Nephron progenitor cell (in vitro differentiated cells): ENCODE results near the gene ST7.

Source experiments
- DNase-seq: peaks from one replicate; pipeline ENCODE4 v3.0.0; 2021
- H3K27ac Mint-ChIP-seq: 2 replicates; pipeline ENCODE4 v1.8.0; 2021; ENCODE audit warnings: mild to moderate bottlenecking, moderate library complexity, mixed read lengths
- H3K27me3 Mint-ChIP-seq: 2 replicates; pipeline ENCODE4 v1.8.0; 2021; ENCODE audit warnings: mild to moderate bottlenecking, low read depth, mixed read lengths; ENCODE audit not compliant: poor library complexity
- H3K36me3 Mint-ChIP-seq: 2 replicates; pipeline ENCODE4 v1.8.0; 2021; ENCODE audit warnings: low read depth, mixed read lengths
- H3K4me1 Mint-ChIP-seq: 2 replicates; pipeline ENCODE4 v1.8.0; 2021; ENCODE audit warnings: mixed read lengths
- H3K4me3 Mint-ChIP-seq: 2 replicates; pipeline ENCODE4 v1.8.0; 2021; ENCODE audit warnings: mild to moderate bottlenecking, moderate library complexity, mixed read lengths
- H3K9me3 Mint-ChIP-seq: 2 replicates; pipeline ENCODE4 v1.8.0; 2021; ENCODE audit warnings: mild to moderate bottlenecking, moderate library complexity, mixed read lengths
- TF ChIP-seq, protein P1 (sequence below): fragments of 200-600 bp; sonication (generic); IDR thresholded peaks from 2 replicates; pipeline ENCODE4 v1.5.0; 2021; ENCODE audit warnings: antibody characterized with exemption

The ST7 gene

DNA sequence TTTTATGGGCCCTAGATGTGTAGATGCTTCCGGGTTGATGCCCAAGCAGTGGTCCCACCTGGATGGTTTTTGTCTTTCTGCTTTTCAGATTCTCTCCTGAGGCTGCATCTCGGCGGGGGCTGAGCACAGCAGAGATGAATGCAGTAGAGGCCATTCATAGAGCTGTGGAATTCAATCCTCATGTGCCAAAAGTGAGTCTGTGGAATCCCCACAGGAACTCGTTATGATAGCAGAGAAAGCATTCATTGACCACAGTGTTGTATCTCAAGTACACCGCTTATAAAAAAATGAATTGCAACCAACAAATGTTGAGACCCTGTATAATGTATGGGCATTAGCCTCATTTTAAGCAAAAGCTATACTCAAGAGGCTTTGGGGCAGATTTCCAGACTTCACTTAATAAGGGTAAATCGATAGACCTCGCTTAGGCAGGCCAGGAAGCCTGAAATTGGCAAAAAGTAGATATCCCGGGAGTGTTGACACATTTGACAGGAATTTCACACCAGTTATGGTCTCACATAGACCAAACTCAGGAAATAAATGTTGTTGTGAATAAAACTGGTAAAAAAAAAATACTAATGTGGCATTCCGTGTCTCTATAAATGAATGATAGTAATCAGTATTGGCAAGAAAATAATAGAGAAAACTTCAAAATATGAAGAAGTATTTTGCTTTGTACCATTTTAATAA is 237.6 kb downstream of the ST7 start:
- H3K27ac Mint-ChIP-seq, result no peak overlapping the region
- no peak for DNase-seq
- TF ChIP-seq, protein P1, sequence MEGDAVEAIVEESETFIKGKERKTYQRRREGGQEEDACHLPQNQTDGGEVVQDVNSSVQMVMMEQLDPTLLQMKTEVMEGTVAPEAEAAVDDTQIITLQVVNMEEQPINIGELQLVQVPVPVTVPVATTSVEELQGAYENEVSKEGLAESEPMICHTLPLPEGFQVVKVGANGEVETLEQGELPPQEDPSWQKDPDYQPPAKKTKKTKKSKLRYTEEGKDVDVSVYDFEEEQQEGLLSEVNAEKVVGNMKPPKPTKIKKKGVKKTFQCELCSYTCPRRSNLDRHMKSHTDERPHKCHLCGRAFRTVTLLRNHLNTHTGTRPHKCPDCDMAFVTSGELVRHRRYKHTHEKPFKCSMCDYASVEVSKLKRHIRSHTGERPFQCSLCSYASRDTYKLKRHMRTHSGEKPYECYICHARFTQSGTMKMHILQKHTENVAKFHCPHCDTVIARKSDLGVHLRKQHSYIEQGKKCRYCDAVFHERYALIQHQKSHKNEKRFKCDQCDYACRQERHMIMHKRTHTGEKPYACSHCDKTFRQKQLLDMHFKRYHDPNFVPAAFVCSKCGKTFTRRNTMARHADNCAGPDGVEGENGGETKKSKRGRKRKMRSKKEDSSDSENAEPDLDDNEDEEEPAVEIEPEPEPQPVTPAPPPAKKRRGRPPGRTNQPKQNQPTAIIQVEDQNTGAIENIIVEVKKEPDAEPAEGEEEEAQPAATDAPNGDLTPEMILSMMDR, result no peak
- H3K36me3 Mint-ChIP-seq, result no peaks in the 10 kb centered on the region
- H3K9me3 Mint-ChIP-seq, result no peaks in the 10 kb centered on the region
- no peaks in the 10 kb centered on the region for H3K4me1 Mint-ChIP-seq
- no peak overlapping the region for H3K4me3 Mint-ChIP-seq
- no peaks in the 10 kb centered on the region for H3K27me3 Mint-ChIP-seq

DNA sequence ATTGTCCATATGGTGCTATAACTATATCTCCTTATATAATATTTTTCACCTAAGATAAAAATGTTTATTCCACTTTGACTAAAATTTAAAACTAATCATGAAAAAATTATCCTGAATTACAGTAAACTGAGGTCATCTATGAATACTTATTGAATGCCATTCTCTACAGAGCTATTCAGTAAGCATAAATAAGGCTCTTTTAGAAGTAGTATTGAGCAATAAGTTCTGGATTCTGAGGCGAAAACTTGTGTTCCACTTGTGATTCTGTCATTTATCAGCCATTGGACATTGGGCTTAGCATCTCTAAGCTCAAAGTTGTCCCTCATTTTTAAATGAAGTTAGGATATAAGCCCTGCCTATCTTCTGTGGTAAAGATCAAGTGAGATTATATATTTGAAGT is 238.8 kb downstream of the ST7 start:
- no peak for DNase-seq
- Mint-ChIP-seq H3K4me1 (no peaks in the 10 kb centered on the region), H3K27ac (no peak overlapping the region), H3K9me3 (no peaks in the 10 kb centered on the region), H3K4me3 (no peak overlapping the region), H3K27me3 (no peaks in the 10 kb centered on the region), H3K36me3 (no peaks in the 10 kb centered on the region)
- TF ChIP-seq, protein P1, result no peak

DNA sequence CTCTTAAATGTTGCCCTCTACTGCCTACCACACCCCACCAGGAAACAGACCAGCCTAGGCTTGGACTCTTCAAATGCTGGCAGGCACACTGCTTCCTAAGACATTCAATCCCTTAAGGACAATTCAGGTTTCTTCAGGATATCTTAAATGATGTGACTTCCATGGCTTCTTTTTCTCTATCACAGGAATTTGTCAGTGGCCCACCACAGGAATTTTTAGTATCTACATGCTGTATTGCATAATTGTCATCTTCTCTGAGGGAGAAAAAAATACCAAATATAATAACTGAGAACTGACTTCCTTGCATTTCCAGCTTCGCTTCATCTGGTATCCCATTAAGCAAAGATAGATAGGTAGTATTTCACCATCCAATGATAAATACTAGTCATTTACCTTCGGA is 240.3 kb downstream of the ST7 start:
- H3K27me3 Mint-ChIP-seq, result no peaks in the 10 kb centered on the region
- H3K4me1 Mint-ChIP-seq, result no peaks in the 10 kb centered on the region
- H3K27ac Mint-ChIP-seq, result no peak overlapping the region
- no peaks in the 10 kb centered on the region for H3K9me3 Mint-ChIP-seq
- no peak overlapping the region for H3K4me3 Mint-ChIP-seq
- no peak for DNase-seq
- peaks cover 3% of the 10 kb centered on the region for H3K36me3 Mint-ChIP-seq
- TF ChIP-seq, protein P1, result no peak

DNA sequence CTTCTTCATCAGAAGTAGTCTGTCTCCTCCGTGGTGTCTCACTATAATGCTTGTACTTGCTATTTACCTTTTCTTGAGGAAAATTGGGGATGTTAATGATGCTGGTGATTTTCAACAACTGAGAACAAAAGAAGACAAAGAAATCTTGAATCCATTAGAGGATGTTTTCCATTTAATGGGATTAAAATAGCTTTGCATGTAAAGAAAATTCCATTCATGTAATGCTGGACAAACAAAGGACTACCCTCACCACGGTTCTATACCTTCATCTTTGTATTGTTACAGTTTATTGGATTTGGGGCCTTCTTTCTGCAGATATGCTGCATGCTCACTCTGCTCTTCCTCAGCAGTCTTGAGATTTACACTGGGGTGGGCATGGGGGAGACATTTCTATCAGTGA is 241.1 kb downstream of the ST7 start:
- Mint-ChIP-seq H3K4me1 (no peaks in the 10 kb centered on the region), H3K27me3 (no peaks in the 10 kb centered on the region), H3K27ac (peak overlapping the region; percentile 11), H3K4me3 (no peak overlapping the region), H3K9me3 (no peaks in the 10 kb centered on the region), H3K36me3 (peaks cover 4% of the 10 kb centered on the region)
- no peak for DNase-seq
- TF ChIP-seq, protein P1, result no peak

DNA sequence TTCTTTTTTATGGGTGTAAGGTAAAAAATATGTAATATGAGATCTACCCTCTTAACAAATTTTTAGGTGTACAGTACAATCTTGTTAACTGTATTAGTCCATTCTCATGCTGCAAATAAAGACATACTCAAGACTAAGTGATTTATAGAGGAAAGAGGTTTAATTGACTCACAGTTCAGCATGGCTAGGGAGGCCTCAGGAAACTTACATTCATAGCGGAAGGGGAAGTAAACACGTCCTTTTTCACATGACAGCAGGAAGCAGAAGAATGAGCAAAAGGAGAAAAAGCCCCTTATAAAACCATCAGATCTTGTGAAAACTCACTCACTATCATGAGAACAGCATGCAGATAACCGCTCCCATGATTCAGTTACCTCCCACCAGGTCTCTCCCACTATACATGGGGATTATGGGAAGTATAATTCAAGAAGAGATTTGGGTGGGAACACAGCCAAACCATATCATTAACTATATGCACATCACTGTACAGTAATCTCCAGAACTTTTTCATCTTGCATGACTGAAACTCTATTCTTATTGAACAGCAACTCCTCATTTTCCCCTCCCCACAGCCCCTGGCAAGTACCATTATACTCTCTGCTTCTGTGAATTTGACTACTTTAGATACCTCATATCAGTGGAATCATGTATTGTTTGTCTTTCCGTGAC is 242.2 kb downstream of the ST7 start:
- H3K27ac Mint-ChIP-seq, result no peak overlapping the region
- no peak for DNase-seq
- H3K36me3 Mint-ChIP-seq, result peaks cover 4% of the 10 kb centered on the region
- no peaks in the 10 kb centered on the region for H3K9me3 Mint-ChIP-seq
- no peaks in the 10 kb centered on the region for H3K4me1 Mint-ChIP-seq
- TF ChIP-seq, protein P1, result no peak
- H3K27me3 Mint-ChIP-seq, result no peaks in the 10 kb centered on the region
- no peak overlapping the region for H3K4me3 Mint-ChIP-seq

DNA sequence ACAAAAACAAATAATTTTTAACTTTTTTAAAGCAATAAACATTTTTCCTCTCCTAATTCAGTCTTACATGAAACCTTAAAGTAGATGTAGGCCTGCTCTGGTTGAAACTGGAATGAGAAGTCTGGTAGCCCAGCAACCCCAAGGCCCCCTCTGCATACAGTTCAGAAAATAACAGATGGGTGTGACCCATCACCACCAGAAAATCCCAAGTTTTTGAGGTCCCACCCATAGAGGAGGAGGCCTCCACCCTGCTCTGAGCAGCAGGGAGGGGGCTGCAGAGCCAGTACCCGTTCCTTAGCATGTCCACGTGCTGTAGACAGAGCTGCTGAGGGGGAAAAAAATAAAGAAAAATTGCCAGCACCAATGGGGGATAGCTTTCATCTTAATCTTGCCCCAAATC is 246.8 kb downstream of the ST7 start:
- Mint-ChIP-seq H3K27ac (no peak overlapping the region), H3K4me1 (no peaks in the 10 kb centered on the region), H3K4me3 (no peak overlapping the region), H3K36me3 (peaks cover 4% of the 10 kb centered on the region), H3K9me3 (no peaks in the 10 kb centered on the region), H3K27me3 (no peaks in the 10 kb centered on the region)
- TF ChIP-seq, protein P1, result no peak
- no peak for DNase-seq
